CD4-positive, alpha-beta memory T cell (primary cell): Measurements from ENCODE around the gene MLXIPL. TPM values are rescaled to one million over a fixed set of nuclear protein-coding genes. Genes with fewer than 3 reads are reported as not detected.
A peak's percentile ranks its signal among the peaks of the same experiment; 100 is the strongest.

Experiments
- CTCF ChIA-PET: fragments of 350-600 bp; sonication (Branson Sonifier 250); formaldehyde crosslinking; loops from one replicate; lab custom pipeline; 2021; ENCODE audit warnings: inconsistent platforms; ENCODE audit not compliant: partially characterized antibody; lab: Charles Lee
- POLR2A ChIA-PET: fragments of 350-600 bp; sonication (Branson Sonifier 250); formaldehyde crosslinking; loops from one replicate; lab custom pipeline; 2021; ENCODE audit not compliant: partially characterized antibody; lab: Charles Lee
- DNase-seq, 5 donors: peaks; one replicate each; pipeline versions ENCODE4 v3.0.0 to v3.0.0-alpha.2; 2020 to 2022; ENCODE audit warnings: mixed read lengths in 1 of 5
- H3K27ac ChIP-seq: one replicate; pipeline ENCODE4 v1.7.0; 2013; ENCODE audit warnings: low read depth, low read length
- H3K27me3 ChIP-seq: 2 replicates; pipeline ENCODE4 v1.7.0; 2013; ENCODE audit warnings: mild to moderate bottlenecking, low read length, moderate library complexity; ENCODE audit not compliant: insufficient read depth
- H3K36me3 ChIP-seq: 2 replicates; pipeline ENCODE4 v1.7.0; 2013; ENCODE audit warnings: mild to moderate bottlenecking, low read length, moderate library complexity; ENCODE audit not compliant: insufficient read depth
- H3K4me1 ChIP-seq: 2 replicates; pipeline ENCODE4 v1.7.0; 2013; ENCODE audit warnings: mild to moderate bottlenecking, low read length, moderate library complexity; ENCODE audit not compliant: insufficient read depth
- H3K4me3 ChIP-seq, 2 donors: one replicate each; pipeline ENCODE4 v1.7.0; 2013; ENCODE audit warnings: low read length in 2 of 2, mild to moderate bottlenecking in 1 of 2
- H3K9me3 ChIP-seq, 2 donors: one replicate each; pipeline ENCODE4 v1.7.0; 2013; ENCODE audit warnings: low read length in 2 of 2, control low read depth in 1 of 2; ENCODE audit not compliant: control insufficient read depth in 1 of 2
- H3K27ac Mint-ChIP-seq, 7 donors: one replicate each; pipeline ENCODE4 v1.8.0; 2020 to 2021; ENCODE audit warnings: mixed read lengths in 7 of 7, mild to moderate bottlenecking in 6 of 7, inconsistent platforms in 3 of 7, moderate library complexity in 3 of 7
- H3K27me3 Mint-ChIP-seq, 2 donors: one replicate each; pipeline ENCODE4 v1.8.0; 2020 to 2021; ENCODE audit warnings: mixed read lengths in 2 of 2
- H3K36me3 Mint-ChIP-seq, 2 donors: one replicate each; pipeline ENCODE4 v1.8.0; 2020 to 2021; ENCODE audit warnings: mixed read lengths in 2 of 2, inconsistent platforms in 1 of 2, mild to moderate bottlenecking in 1 of 2
- H3K4me1 Mint-ChIP-seq, 4 donors: one replicate each; pipeline ENCODE4 v1.8.0; 2020 to 2021; ENCODE audit warnings: mixed read lengths in 4 of 4, mild to moderate bottlenecking in 1 of 4
- H3K4me3 Mint-ChIP-seq, 8 donors: one replicate each; pipeline ENCODE4 v1.8.0; 2020 to 2021; ENCODE audit warnings: mixed read lengths in 8 of 8, mild to moderate bottlenecking in 7 of 8, moderate library complexity in 6 of 8, inconsistent platforms in 3 of 8
- H3K9me3 Mint-ChIP-seq, 8 donors: one replicate each; pipeline ENCODE4 v1.8.0; 2020 to 2021; ENCODE audit warnings: mixed read lengths in 8 of 8, mild to moderate bottlenecking in 5 of 8, inconsistent platforms in 3 of 8, moderate library complexity in 1 of 8
- intact Hi-C: fragments of 100-400 bp; cut with micrococcal nuclease; formaldehyde crosslinking; loops from one replicate; pipeline ENCODE4 v1.15.1; 2023
- polyA plus RNA-seq, 2 donors: library from polyadenylated mRNA; unstranded; fragments of 300-500 nt; fragmentation: Illumina TruSeq; gene quantifications; one replicate each; pipeline ENCODE4 v1.2.3, GENCODE V29; 2021
- total RNA-seq, 2 experiments: library from RNA; stranded (reverse); gene quantifications; one replicate each; pipeline ENCODE4 v1.2.3, GENCODE V29; 2021

Gene MLXIPL
- total and polyA plus RNA-seq, 4 experiments from 2014 or later: not detected

- Histone ChIP-seq H3K27ac (no peak overlapping the region), H3K27me3 (peaks cover 15% of the 10 kb centered on the region), H3K9me3 (no peaks in the 10 kb centered on the region), H3K4me1 (peaks cover 9% of the 10 kb centered on the region), H3K4me3 (no peak overlapping the region), H3K36me3 (no peaks in the 10 kb centered on the region)
- H3K36me3 Mint-ChIP-seq: no peaks in the 10 kb centered on the region
- intact Hi-C loops: no loop called here
- ChIA-PET CTCF (interaction anchor here (1.3 to 1.8 kb wide), 2 partner anchors 13 to 46 kb away, joined by 3 to 7 read pairs; no protein-coding TSS in a partner anchor), POLR2A (no interaction called here)
- no peak overlapping the region for H3K27ac Mint-ChIP-seq
- H3K27me3 Mint-ChIP-seq: peaks cover 30 to 33% of the 10 kb centered on the region in 2 donors
- DNase-seq: no peak
- H3K9me3 Mint-ChIP-seq: peaks cover 0 to 2% (median 0%) of the 10 kb centered on the region in 8 donors
- peaks cover 0 to 6% (median under 1%) of the 10 kb centered on the region in 4 donors for H3K4me1 Mint-ChIP-seq
- H3K4me3 Mint-ChIP-seq: no peak overlapping the region
Measured at GRCh38 chr7:73652541-73652949, 28.2 kb upstream of the MLXIPL start.

GRCh38 chr7:73650524-73650923 lies 26.2 kb upstream of the MLXIPL start:
- H3K4me3 Mint-ChIP-seq: no peak overlapping the region
- POLR2A ChIA-PET: no interaction called here
- CTCF ChIA-PET: no interaction called here
- H3K4me1 Mint-ChIP-seq: peaks cover 0 to 6% (median under 1%) of the 10 kb centered on the region in 4 donors
- Histone ChIP-seq H3K36me3 (no peaks in the 10 kb centered on the region), H3K27me3 (peaks cover 15% of the 10 kb centered on the region), H3K27ac (no peak overlapping the region), H3K9me3 (no peaks in the 10 kb centered on the region), H3K4me3 (no peak overlapping the region), H3K4me1 (peaks cover 9% of the 10 kb centered on the region)
- no peak for DNase-seq
- no peak overlapping the region for H3K27ac Mint-ChIP-seq
- H3K9me3 Mint-ChIP-seq: peaks cover 0 to 2% (median 0%) of the 10 kb centered on the region in 8 donors
- no peaks in the 10 kb centered on the region for H3K36me3 Mint-ChIP-seq
- intact Hi-C loops: no loop called here
- H3K27me3 Mint-ChIP-seq: peaks cover 39 to 44% of the 10 kb centered on the region in 2 donors

GRCh38 chr7:73649576-73649975 lies 25.3 kb upstream of the MLXIPL start:
- Mint-ChIP-seq H3K27me3 (peaks cover 43 to 44% of the 10 kb centered on the region in 2 donors), H3K4me1 (peaks cover 0 to 6% (median under 1%) of the 10 kb centered on the region in 4 donors), H3K9me3 (peaks cover 0 to 2% (median 0%) of the 10 kb centered on the region in 8 donors), H3K36me3 (no peaks in the 10 kb centered on the region), H3K27ac (no peak overlapping the region), H3K4me3 (peak overlapping the region in 3 of 8 donors; percentile 15 to 26 (median 16))
- Histone ChIP-seq H3K4me1 (peaks cover 9% of the 10 kb centered on the region), H3K4me3 (no peak overlapping the region), H3K27ac (no peak overlapping the region), H3K9me3 (no peaks in the 10 kb centered on the region), H3K27me3 (peaks cover 15% of the 10 kb centered on the region), H3K36me3 (no peaks in the 10 kb centered on the region)
- ChIA-PET CTCF (no interaction called here), POLR2A (no interaction called here)
- intact Hi-C loops: no loop called here
- DNase-seq: no peak

- peaks cover 43 to 44% of the 10 kb centered on the region in 2 donors for H3K27me3 Mint-ChIP-seq
- CTCF ChIA-PET: no interaction called here
- peaks cover 0 to 6% (median under 1%) of the 10 kb centered on the region in 4 donors for H3K4me1 Mint-ChIP-seq
- no peaks in the 10 kb centered on the region for H3K36me3 Mint-ChIP-seq
- H3K27me3 ChIP-seq: peaks cover 15% of the 10 kb centered on the region
- H3K9me3 ChIP-seq: no peaks in the 10 kb centered on the region
- no peak overlapping the region for H3K27ac Mint-ChIP-seq
- H3K4me3 Mint-ChIP-seq: peak overlapping the region in 6 of 8 donors; percentile 63 to 72 (median 68)
- no peak for DNase-seq
- intact Hi-C loops: loop anchor here (1.0 kb wide), 1 partner anchor 77 kb away; no protein-coding TSS in a partner anchor
- peaks cover 9% of the 10 kb centered on the region for H3K4me1 ChIP-seq
- H3K9me3 Mint-ChIP-seq: peaks cover 0 to 2% (median 0%) of the 10 kb centered on the region in 8 donors
- H3K27ac ChIP-seq: no peak overlapping the region
- H3K4me3 ChIP-seq: no peak overlapping the region
- POLR2A ChIA-PET: no interaction called here
- no peaks in the 10 kb centered on the region for H3K36me3 ChIP-seq
Measured at GRCh38 chr7:73648593-73649332, 24.4 kb upstream of the MLXIPL start.

- DNase-seq: peak in 4 of 5 donors; percentile 24 to 31 (median 28)
- Histone ChIP-seq H3K4me3 (peak overlapping the region; percentile 14 to 36), H3K27me3 (peaks cover 15% of the 10 kb centered on the region), H3K36me3 (no peaks in the 10 kb centered on the region), H3K27ac (no peak overlapping the region), H3K4me1 (peaks cover 9% of the 10 kb centered on the region), H3K9me3 (no peaks in the 10 kb centered on the region)
- Mint-ChIP-seq H3K4me1 (peaks cover 0 to 6% (median under 1%) of the 10 kb centered on the region in 4 donors), H3K9me3 (peaks cover 0 to 2% (median 0%) of the 10 kb centered on the region in 8 donors), H3K36me3 (no peaks in the 10 kb centered on the region), H3K27me3 (peaks cover 41 to 42% of the 10 kb centered on the region in 2 donors), H3K4me3 (peak overlapping the region; percentile 59 to 72 (median 66)), H3K27ac (no peak overlapping the region)
- ChIA-PET POLR2A (no interaction called here), CTCF (interaction anchor here (0.9 kb wide), 1 partner anchor 32 kb away, joined by 3 read pairs; no protein-coding TSS in a partner anchor)
- intact Hi-C loops: loop anchor here (1.0 kb wide), 1 partner anchor 77 kb away; no protein-coding TSS in a partner anchor
Measured at GRCh38 chr7:73647725-73648592, 23.6 kb upstream of the MLXIPL start.

GRCh38 chr7:73646785-73647724 lies 22.7 kb upstream of the MLXIPL start:
- Mint-ChIP-seq H3K27me3 (peaks cover 35 to 41% of the 10 kb centered on the region in 2 donors), H3K4me1 (peaks cover 0 to 6% (median under 1%) of the 10 kb centered on the region in 4 donors), H3K27ac (no peak overlapping the region), H3K36me3 (no peaks in the 10 kb centered on the region), H3K9me3 (peaks cover 0 to 6% (median under 1%) of the 10 kb centered on the region in 8 donors), H3K4me3 (peak overlapping the region in 5 of 8 donors; percentile 23 to 76 (median 51))
- POLR2A ChIA-PET: no interaction called here
- intact Hi-C loops: no loop called here
- no peak overlapping the region for H3K27ac ChIP-seq
- DNase-seq: no peak
- H3K36me3 ChIP-seq: no peaks in the 10 kb centered on the region
- H3K4me3 ChIP-seq: no peak overlapping the region
- CTCF ChIA-PET: interaction anchor here (0.9 to 1.4 kb wide), 3 partner anchors 31 to 88 kb away, joined by 3 to 5 read pairs (median 4); no protein-coding TSS in a partner anchor
- peaks cover 15% of the 10 kb centered on the region for H3K27me3 ChIP-seq
- H3K9me3 ChIP-seq: no peaks in the 10 kb centered on the region
- peaks cover 9% of the 10 kb centered on the region for H3K4me1 ChIP-seq
